ENCODE measurements around the gene EGFLAM. TPM values are rescaled to one million over a fixed set of nuclear protein-coding genes. Genes with fewer than 3 reads are reported as not detected.

The EGFLAM gene
- total RNA-seq, 1 donor from 2014 or later: not detected

- no peaks in the 10 kb centered on the region for H3K9me3 Mint-ChIP-seq (ENCODE audit: unreplicated experiment)
- no peak overlapping the region for H3K27ac Mint-ChIP-seq (ENCODE audit: unreplicated experiment)
- TF ChIP-seq, protein P1, sequence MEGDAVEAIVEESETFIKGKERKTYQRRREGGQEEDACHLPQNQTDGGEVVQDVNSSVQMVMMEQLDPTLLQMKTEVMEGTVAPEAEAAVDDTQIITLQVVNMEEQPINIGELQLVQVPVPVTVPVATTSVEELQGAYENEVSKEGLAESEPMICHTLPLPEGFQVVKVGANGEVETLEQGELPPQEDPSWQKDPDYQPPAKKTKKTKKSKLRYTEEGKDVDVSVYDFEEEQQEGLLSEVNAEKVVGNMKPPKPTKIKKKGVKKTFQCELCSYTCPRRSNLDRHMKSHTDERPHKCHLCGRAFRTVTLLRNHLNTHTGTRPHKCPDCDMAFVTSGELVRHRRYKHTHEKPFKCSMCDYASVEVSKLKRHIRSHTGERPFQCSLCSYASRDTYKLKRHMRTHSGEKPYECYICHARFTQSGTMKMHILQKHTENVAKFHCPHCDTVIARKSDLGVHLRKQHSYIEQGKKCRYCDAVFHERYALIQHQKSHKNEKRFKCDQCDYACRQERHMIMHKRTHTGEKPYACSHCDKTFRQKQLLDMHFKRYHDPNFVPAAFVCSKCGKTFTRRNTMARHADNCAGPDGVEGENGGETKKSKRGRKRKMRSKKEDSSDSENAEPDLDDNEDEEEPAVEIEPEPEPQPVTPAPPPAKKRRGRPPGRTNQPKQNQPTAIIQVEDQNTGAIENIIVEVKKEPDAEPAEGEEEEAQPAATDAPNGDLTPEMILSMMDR (IDR thresholded peaks at IDR 0.05): no peak
- no peak overlapping the region for H3K4me3 Mint-ChIP-seq (ENCODE audit: unreplicated experiment)
- peaks cover 27% of the 10 kb centered on the region for H3K4me1 Mint-ChIP-seq (ENCODE audit: unreplicated experiment)
- H3K27me3 Mint-ChIP-seq (ENCODE audit: unreplicated experiment): no peaks in the 10 kb centered on the region
- H3K36me3 Mint-ChIP-seq (ENCODE audit: unreplicated experiment): no peaks in the 10 kb centered on the region
- no peak for DNase-seq (ENCODE audit: extremely low spot score, unreplicated experiment)
These were observed 205.5 kb downstream of the EGFLAM start for GRCh38 chr5:38463634-38464521.

DNA sequence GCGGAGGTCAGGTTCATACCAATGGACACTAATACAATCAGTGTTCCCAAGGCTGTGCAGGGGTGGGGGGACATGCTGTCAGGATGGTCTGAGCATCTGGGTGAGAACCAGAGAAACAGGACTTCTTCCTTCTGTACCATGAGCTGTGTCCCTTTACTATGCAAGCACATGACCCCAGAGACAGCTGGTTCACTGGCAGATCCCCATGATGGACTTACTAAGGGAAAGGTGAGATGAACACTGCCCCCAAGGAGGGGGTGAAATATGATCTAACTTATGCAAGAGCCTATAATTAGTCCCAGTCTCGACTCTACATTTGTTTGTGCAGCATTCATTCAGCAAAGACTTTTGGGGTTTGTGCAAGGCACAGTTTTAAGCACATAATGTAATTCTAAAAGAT, 206.7 kb downstream of the EGFLAM start:
- no peak for DNase-seq (ENCODE audit: extremely low spot score, unreplicated experiment)
- H3K9me3 Mint-ChIP-seq (ENCODE audit: unreplicated experiment): no peaks in the 10 kb centered on the region
- no peak overlapping the region for H3K27ac Mint-ChIP-seq (ENCODE audit: unreplicated experiment)
- TF ChIP-seq, protein P1 (IDR thresholded peaks at IDR 0.05): no peak
- H3K36me3 Mint-ChIP-seq (ENCODE audit: unreplicated experiment): no peaks in the 10 kb centered on the region
- no peaks in the 10 kb centered on the region for H3K27me3 Mint-ChIP-seq (ENCODE audit: unreplicated experiment)
- H3K4me1 Mint-ChIP-seq (ENCODE audit: unreplicated experiment): peaks cover 34% of the 10 kb centered on the region
- no peak overlapping the region for H3K4me3 Mint-ChIP-seq (ENCODE audit: unreplicated experiment)

- H3K27ac Mint-ChIP-seq (ENCODE audit: unreplicated experiment): peak overlapping the region; percentile 93
- no peak for DNase-seq (ENCODE audit: extremely low spot score, unreplicated experiment)
- H3K27me3 Mint-ChIP-seq (ENCODE audit: unreplicated experiment): no peaks in the 10 kb centered on the region
- H3K9me3 Mint-ChIP-seq (ENCODE audit: unreplicated experiment): no peaks in the 10 kb centered on the region
- no peak overlapping the region for H3K4me3 Mint-ChIP-seq (ENCODE audit: unreplicated experiment)
- TF ChIP-seq, protein P1 (IDR thresholded peaks at IDR 0.05): no peak
- H3K36me3 Mint-ChIP-seq (ENCODE audit: unreplicated experiment): no peaks in the 10 kb centered on the region
- H3K4me1 Mint-ChIP-seq (ENCODE audit: unreplicated experiment): peaks cover 39% of the 10 kb centered on the region
These were observed 207.5 kb downstream of the EGFLAM start for GRCh38 chr5:38465702-38466423.

DNA sequence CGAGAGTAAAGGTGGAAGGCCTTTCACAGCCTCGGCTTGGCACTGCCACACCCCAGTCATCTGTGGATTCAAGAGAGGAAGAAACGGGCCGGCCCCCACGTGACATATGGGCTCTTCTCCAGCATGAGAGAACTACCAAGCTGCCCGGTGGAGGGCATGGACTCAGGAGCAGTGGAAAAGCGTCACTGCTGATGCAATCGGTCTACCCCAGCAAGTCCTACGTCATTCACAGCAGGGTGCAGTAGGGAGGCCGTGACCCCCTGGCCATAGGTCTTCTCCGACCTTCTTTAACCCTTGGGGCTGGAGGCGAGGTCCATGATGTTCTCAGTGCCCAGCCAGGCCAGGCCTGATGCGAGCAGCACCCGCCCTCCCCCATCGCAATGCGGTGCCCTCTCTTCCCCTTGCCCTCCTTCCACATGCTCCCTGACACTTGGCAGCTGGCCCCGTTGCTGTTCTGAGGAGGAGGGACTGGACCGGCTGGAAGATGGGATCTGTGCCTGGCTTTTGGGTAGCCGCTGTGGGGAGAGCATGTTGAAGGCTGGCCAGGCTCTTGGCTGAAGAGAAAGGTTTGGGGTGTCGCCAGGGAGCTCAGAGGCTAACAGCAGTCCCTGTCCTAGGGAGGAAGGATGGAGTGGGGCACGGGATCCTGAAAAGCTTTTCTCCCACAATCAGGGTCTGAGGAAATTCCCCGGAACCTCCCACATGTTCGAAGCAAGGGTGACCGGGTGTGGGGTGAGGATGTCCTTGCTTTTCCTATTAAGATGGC, 208.2 kb downstream of the EGFLAM start:
- Mint-ChIP-seq H3K9me3 (ENCODE audit: unreplicated experiment) (no peaks in the 10 kb centered on the region), H3K27ac (ENCODE audit: unreplicated experiment) (peak overlapping the region; percentile 93), H3K36me3 (ENCODE audit: unreplicated experiment) (no peaks in the 10 kb centered on the region), H3K4me3 (ENCODE audit: unreplicated experiment) (no peak overlapping the region), H3K4me1 (ENCODE audit: unreplicated experiment) (peaks cover 39% of the 10 kb centered on the region), H3K27me3 (ENCODE audit: unreplicated experiment) (no peaks in the 10 kb centered on the region)
- TF ChIP-seq, protein P1 (IDR thresholded peaks at IDR 0.05): no peak
- DNase-seq (ENCODE audit: extremely low spot score, unreplicated experiment): no peak

Data from osteocyte (in vitro differentiated cells).